Stomach (tissue), 9 donors: ENCODE results near the gene TPCN2. TPM values are rescaled to one million over a fixed set of nuclear protein-coding genes. Genes with fewer than 3 reads are reported as not detected.

ENCODE experiments used
- DNase-seq, 2 donors: peaks; one replicate each; pipeline versions ENCODE4 v3.0.0 to v3.0.0-alpha.2; 2013 to 2019
- H3K27ac ChIP-seq, 5 donors: fragments of 200-600 bp in 4 of 5; sonication (generic) in 4 of 5; one replicate each; pipeline ENCODE4 v1.5.1; 2013 to 2019; ENCODE audit warnings: mild to moderate bottlenecking in 1 of 5, moderate library complexity in 1 of 5
- H3K27me3 ChIP-seq, 3 donors: fragments of 200-600 bp; sonication (generic); one replicate each; pipeline ENCODE4 v1.5.1; 2017 to 2019; ENCODE audit warnings: mixed run types in 1 of 3
- H3K36me3 ChIP-seq, 4 donors: fragments of 200-600 bp; sonication (generic); 1 replicate in 3 of 4; 2 replicates in 1 of 4; pipeline ENCODE4 v1.5.1; 2016 to 2019
- H3K4me1 ChIP-seq, 4 donors: fragments of 200-600 bp; sonication (generic); one replicate each; pipeline ENCODE4 v1.5.1; 2016 to 2019
- H3K4me3 ChIP-seq, 4 donors: fragments of 200-600 bp; sonication (generic) in 3 of 4; one replicate each; pipeline ENCODE4 v1.5.1; 2016 to 2019; ENCODE audit warnings: mild to moderate bottlenecking in 1 of 4
- H3K9me3 ChIP-seq, 4 donors: fragments of 200-600 bp; sonication (generic); one replicate each; pipeline ENCODE4 v1.5.1; 2016 to 2019
- CTCF ChIP-seq, 7 experiments: fragments of 450-650 bp in 4 of 7; fragments of 200-600 bp in 3 of 7; sonication (generic) in 3 of 7; IDR thresholded peaks; one replicate each; pipeline ENCODE4 v1.5.1; 2016 to 2019; ENCODE audit warnings: antibody characterized with exemption in 7 of 7, control low read depth in 2 of 7, mild to moderate bottlenecking in 1 of 7
- EP300 ChIP-seq: sonication (generic); formaldehyde crosslinking; IDR thresholded peaks from one replicate; pipeline ENCODE4 v1.6.1; 2017; ENCODE audit warnings: antibody characterized with exemption
- POLR2A ChIP-seq, 4 donors: fragments of 450-650 bp; IDR thresholded peaks; one replicate each; pipeline ENCODE4 v1.6.1; 2016; ENCODE audit warnings: antibody characterized with exemption in 4 of 4, control low read depth in 2 of 4, mild to moderate bottlenecking in 1 of 4, moderate library complexity in 1 of 4
- POLR2AphosphoS5 ChIP-seq, 3 donors: sonication (generic); formaldehyde crosslinking; IDR thresholded peaks; one replicate each; pipeline ENCODE4 v1.6.1; 2016; ENCODE audit warnings: antibody characterized with exemption in 3 of 3
- WGBS, 5 donors: extraction: QIAGEN DNeasy Blood & Tissue Kit in 3 of 5; methylation state at CpG; one replicate each; pipeline versions ENCODE4 v1.1.5 to v1.1.7; 2013 to 2018; 5-methylcytosine and 5-hydroxymethylcytosine counted together
- intact Hi-C: fragments of 100-400 bp; cut with DNase I; formaldehyde crosslinking; loops from one replicate; pipeline ENCODE4 v1.15.1; 2023; ENCODE audit warnings: low total_unique reads
- polyA plus RNA-seq, 3 donors: library from polyadenylated mRNA; stranded (reverse); fragments of 200-250 nt; gene quantifications; one replicate each; pipeline ENCODE4 v1.2.3, GENCODE V29; 2013
- total RNA-seq, 5 donors: library from RNA; depleted of rRNA; stranded (reverse); fragments of >200 nt; gene quantifications; one replicate each; pipeline versions ENCODE4 v1.1.0 to v1.2.3, GENCODE V29; 2014 to 2016
- donor health status: healthy with polysubstance abuse.
- donor health status: Bipolar disorder and iron deficiency.
- donor health status: healthy.

Gene TPCN2
- total and polyA plus RNA-seq, 8 donors: 6.4 to 66.1 (median 27.2) TPM

- H3K36me3 ChIP-seq: peaks cover 22 to 90% (median 88%) of the 10 kb centered on the region in 4 donors
- no peak for DNase-seq
- TF ChIP-seq POLR2AphosphoS5 (IDR thresholded peaks at IDR 0.05) (no peak), POLR2A (IDR thresholded peaks at IDR 0.05) (no peak), CTCF (IDR thresholded peaks at IDR 0.05) (no peak), EP300 (no peak)
- H3K9me3 ChIP-seq: no peaks in the 10 kb centered on the region
- H3K27ac ChIP-seq: peak overlapping the region in 3 of 5 donors; percentile 52 to 83 (median 67)
- H3K4me3 ChIP-seq: no peak overlapping the region
- intact Hi-C loops: loop anchor here (10.0 kb wide), 1 partner anchor 181 kb away; the partner anchor contains the start of genes IGHMBP2 and MRPL21
- 86 to 91% (median 90%) methylated on average over 18 to 27 of the region's 27 CpGs for WGBS, 5 donors
- no peaks in the 10 kb centered on the region for H3K27me3 ChIP-seq
- H3K4me1 ChIP-seq: peaks cover 6 to 33% (median 18%) of the 10 kb centered on the region in 4 donors
These were observed 36.9 kb downstream of the TPCN2 start for GRCh38 chr11:69085490-69086095.

- peaks cover 14 to 88% (median 86%) of the 10 kb centered on the region in 4 donors for H3K36me3 ChIP-seq
- WGBS, 5 donors: 71 to 83% (median 78%) methylated on average over 19 to 28 of the region's 28 CpGs
- no peaks in the 10 kb centered on the region for H3K9me3 ChIP-seq
- no peak overlapping the region for H3K4me3 ChIP-seq
- TF ChIP-seq CTCF (IDR thresholded peaks at IDR 0.05) (no peak), POLR2AphosphoS5 (IDR thresholded peaks at IDR 0.05) (peak in 1 of 3 donors; percentile 45)
- H3K27ac ChIP-seq: peak overlapping the region in 3 of 5 donors; percentile 52 to 83 (median 67)
- DNase-seq: no peak
- intact Hi-C loops: loop anchor here (10.0 kb wide), 1 partner anchor 182 kb away; the partner anchor contains the start of genes IGHMBP2 and MRPL21
- peaks cover 6 to 33% (median 18%) of the 10 kb centered on the region in 4 donors for H3K4me1 ChIP-seq
- H3K27me3 ChIP-seq: no peaks in the 10 kb centered on the region
These were observed 37.7 kb downstream of the TPCN2 start for GRCh38 chr11:69086152-69087132.

GRCh38 chr11:69087133-69087524, 38.4 kb downstream of the TPCN2 start:
- Histone ChIP-seq H3K27me3 (no peaks in the 10 kb centered on the region), H3K36me3 (peaks cover 9 to 88% (median 86%) of the 10 kb centered on the region in 4 donors), H3K27ac (peak overlapping the region in 3 of 5 donors; percentile 52 to 83 (median 67)), H3K4me1 (peaks cover 6 to 33% (median 18%) of the 10 kb centered on the region in 4 donors), H3K4me3 (no peak overlapping the region), H3K9me3 (no peaks in the 10 kb centered on the region)
- intact Hi-C loops: loop anchor here (10.0 kb wide), 1 partner anchor 182 kb away; the partner anchor contains the start of genes IGHMBP2 and MRPL21
- no peak for TF ChIP-seq CTCF (IDR thresholded peaks at IDR 0.05)
- TF ChIP-seq POLR2A (IDR thresholded peaks at IDR 0.05): no peak
- TF ChIP-seq EP300: no peak
- no peak for TF ChIP-seq POLR2AphosphoS5 (IDR thresholded peaks at IDR 0.05)
- WGBS, 5 donors: 74 to 89% (median 84%) methylated on average over 11 of the region's 11 CpGs
- DNase-seq: no peak

GRCh38 chr11:69087811-69088210, 39.1 kb downstream of the TPCN2 start:
- H3K27ac ChIP-seq: peak overlapping the region in 2 of 5 donors; percentile 67 to 83

More at GRCh38 chr11:69087811-69088210, 39.1 kb downstream of the TPCN2 start:
- H3K4me3 ChIP-seq: no peak overlapping the region
- intact Hi-C loops: loop anchor here (10.0 kb wide), 1 partner anchor 183 kb away; the partner anchor contains the start of genes IGHMBP2 and MRPL21
- H3K9me3 ChIP-seq: no peaks in the 10 kb centered on the region
- no peak for DNase-seq
- TF ChIP-seq EP300: no peak
- TF ChIP-seq CTCF (IDR thresholded peaks at IDR 0.05): no peak
- TF ChIP-seq POLR2AphosphoS5 (IDR thresholded peaks at IDR 0.05): no peak
- no peak for TF ChIP-seq POLR2A (IDR thresholded peaks at IDR 0.05)
- H3K4me1 ChIP-seq: peaks cover 6 to 33% (median 18%) of the 10 kb centered on the region in 4 donors
- H3K27me3 ChIP-seq: no peaks in the 10 kb centered on the region
- WGBS, 5 donors: 79 to 93% (median 85%) methylated on average over 12 to 14 of the region's 14 CpGs
- peaks cover 9 to 88% (median 86%) of the 10 kb centered on the region in 4 donors for H3K36me3 ChIP-seq
